Measurements from ENCODE around the gene AP1G2. TPM values are rescaled to one million over a fixed set of nuclear protein-coding genes. Genes with fewer than 3 reads are reported as not detected.
A peak's percentile ranks its signal among the peaks of the same experiment; 100 is the strongest.

The AP1G2 gene
- total and polyA plus RNA-seq, 2 of the 13 experiments (the other 11 are each of a cell fraction or from before 2014, with no cell fraction given): 96.9 to 611 TPM

DNA sequence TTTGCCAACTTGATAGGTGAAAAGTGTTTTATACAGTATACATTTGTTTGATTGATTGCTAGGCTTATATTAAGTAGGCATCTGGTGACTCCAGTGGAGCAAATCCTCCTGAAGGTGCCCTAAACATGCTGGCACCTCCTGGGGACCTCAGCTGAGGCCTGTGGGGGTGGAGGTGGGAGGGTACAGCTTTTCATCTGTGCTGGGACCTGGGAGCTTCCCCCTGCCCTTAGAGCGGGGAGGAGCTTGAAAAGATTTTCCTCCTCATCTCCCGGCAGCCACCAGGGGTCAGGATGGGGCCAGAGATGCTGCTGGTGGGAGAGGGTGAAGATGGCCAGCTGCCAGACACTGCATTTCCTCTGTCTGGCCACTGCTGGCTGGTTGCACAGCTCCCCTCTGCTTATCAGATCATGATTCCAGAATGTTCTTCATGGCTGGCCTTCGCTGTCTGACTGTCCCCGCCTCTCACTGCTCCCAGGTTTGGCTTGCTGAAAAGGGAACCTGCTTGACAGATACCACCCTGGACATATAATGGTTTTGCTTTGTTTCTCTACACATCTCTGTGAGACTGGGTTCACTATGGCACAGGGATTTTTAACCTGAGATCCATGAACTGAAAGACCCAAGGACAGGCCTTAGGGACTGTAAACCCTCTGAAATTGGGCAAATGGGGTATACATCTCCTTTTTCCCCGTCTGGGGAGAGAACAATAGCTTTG is 21.4 kb upstream of the AP1G2 start (continued):
- TF ChIP-seq, protein P1, sequence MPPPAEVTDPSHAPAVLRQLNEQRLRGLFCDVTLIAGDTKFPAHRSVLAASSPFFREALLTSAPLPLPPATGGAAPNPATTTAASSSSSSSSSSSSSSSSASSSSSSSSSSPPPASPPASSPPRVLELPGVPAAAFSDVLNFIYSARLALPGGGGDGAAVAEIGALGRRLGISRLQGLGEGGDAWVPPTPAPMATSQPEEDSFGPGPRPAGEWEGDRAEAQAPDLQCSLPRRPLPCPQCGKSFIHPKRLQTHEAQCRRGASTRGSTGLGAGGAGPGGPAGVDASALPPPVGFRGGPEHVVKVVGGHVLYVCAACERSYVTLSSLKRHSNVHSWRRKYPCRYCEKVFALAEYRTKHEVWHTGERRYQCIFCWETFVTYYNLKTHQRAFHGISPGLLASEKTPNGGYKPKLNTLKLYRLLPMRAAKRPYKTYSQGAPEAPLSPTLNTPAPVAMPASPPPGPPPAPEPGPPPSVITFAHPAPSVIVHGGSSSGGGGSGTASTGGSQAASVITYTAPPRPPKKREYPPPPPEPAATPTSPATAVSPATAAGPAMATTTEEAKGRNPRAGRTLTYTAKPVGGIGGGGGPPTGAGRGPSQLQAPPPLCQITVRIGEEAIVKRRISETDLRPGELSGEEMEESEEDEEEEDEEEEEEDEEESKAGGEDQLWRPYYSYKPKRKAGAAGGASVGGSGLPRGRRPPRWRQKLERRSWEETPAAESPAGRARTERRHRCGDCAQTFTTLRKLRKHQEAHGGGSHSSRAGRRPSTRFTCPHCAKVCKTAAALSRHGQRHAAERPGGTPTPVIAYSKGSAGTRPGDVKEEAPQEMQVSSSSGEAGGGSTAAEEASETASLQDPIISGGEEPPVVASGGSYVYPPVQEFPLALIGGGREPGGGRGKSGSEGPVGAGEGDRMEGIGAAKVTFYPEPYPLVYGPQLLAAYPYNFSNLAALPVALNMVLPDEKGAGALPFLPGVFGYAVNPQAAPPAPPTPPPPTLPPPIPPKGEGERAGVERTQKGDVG (CRISPR knock-in tag; IDR thresholded peaks at IDR 0.05; ENCODE audit: borderline replicate concordance): peak; percentile 94; the same call in 1 of the 2 replicates
- peak; percentile 96 for TF ChIP-seq JARID2 (CRISPR knock-in tag; IDR thresholded peaks at IDR 0.05; ENCODE audit: insufficient replicate concordance)
- TF ChIP-seq, protein P2, sequence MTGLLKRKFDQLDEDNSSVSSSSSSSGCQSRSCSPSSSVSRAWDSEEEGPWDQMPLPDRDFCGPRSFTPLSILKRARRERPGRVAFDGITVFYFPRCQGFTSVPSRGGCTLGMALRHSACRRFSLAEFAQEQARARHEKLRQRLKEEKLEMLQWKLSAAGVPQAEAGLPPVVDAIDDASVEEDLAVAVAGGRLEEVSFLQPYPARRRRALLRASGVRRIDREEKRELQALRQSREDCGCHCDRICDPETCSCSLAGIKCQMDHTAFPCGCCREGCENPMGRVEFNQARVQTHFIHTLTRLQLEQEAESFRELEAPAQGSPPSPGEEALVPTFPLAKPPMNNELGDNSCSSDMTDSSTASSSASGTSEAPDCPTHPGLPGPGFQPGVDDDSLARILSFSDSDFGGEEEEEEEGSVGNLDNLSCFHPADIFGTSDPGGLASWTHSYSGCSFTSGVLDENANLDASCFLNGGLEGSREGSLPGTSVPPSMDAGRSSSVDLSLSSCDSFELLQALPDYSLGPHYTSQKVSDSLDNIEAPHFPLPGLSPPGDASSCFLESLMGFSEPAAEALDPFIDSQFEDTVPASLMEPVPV (CRISPR knock-in tag; IDR thresholded peaks at IDR 0.05): peak; percentile 87; the same call in 1 of the 2 replicates
- peak; percentile 80; the same call in 1 of the 2 replicates for TF ChIP-seq ZNF790 (CRISPR knock-in tag; IDR thresholded peaks at IDR 0.05; ENCODE audit: borderline replicate concordance)
- TF ChIP-seq JUNB (CRISPR knock-in tag; IDR thresholded peaks at IDR 0.05; ENCODE audit: borderline replicate concordance): no peak
- peak; percentile 25; the same call in 1 of the 2 replicates for TF ChIP-seq MAFF (IDR thresholded peaks at IDR 0.05; ENCODE audit: low read depth, low read length)
- TF ChIP-seq, protein P3, sequence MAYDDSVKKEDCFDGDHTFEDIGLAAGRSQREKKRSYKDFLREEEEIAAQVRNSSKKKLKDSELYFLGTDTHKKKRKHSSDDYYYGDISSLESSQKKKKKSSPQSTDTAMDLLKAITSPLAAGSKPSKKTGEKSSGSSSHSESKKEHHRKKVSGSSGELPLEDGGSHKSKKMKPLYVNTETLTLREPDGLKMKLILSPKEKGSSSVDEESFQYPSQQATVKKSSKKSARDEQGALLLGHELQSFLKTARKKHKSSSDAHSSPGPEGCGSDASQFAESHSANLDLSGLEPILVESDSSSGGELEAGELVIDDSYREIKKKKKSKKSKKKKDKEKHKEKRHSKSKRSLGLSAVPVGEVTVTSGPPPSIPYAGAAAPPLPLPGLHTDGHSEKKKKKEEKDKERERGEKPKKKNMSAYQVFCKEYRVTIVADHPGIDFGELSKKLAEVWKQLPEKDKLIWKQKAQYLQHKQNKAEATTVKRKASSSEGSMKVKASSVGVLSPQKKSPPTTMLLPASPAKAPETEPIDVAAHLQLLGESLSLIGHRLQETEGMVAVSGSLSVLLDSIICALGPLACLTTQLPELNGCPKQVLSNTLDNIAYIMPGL (CRISPR knock-in tag; IDR thresholded peaks at IDR 0.05; ENCODE audit: borderline replicate concordance in 1 of 2, low read depth in 1 of 2): peak; percentile 98 to 100
- TF ChIP-seq RFXAP (CRISPR knock-in tag; IDR thresholded peaks at IDR 0.05; ENCODE audit: borderline replicate concordance): peak; percentile 85; the same call in 1 of the 2 replicates
- no peak for TF ChIP-seq U2AF2 (IDR thresholded peaks at IDR 0.05; ENCODE audit: low read depth, low read length)
- TF ChIP-seq GPN1 (CRISPR knock-in tag; IDR thresholded peaks at IDR 0.05; ENCODE audit: borderline replicate concordance): no peak
- TF ChIP-seq ZNF775 (CRISPR knock-in tag; IDR thresholded peaks at IDR 0.05; ENCODE audit: borderline replicate concordance): peak; percentile 53; the same call in 1 of the 2 replicates
- TF ChIP-seq, protein P4, sequence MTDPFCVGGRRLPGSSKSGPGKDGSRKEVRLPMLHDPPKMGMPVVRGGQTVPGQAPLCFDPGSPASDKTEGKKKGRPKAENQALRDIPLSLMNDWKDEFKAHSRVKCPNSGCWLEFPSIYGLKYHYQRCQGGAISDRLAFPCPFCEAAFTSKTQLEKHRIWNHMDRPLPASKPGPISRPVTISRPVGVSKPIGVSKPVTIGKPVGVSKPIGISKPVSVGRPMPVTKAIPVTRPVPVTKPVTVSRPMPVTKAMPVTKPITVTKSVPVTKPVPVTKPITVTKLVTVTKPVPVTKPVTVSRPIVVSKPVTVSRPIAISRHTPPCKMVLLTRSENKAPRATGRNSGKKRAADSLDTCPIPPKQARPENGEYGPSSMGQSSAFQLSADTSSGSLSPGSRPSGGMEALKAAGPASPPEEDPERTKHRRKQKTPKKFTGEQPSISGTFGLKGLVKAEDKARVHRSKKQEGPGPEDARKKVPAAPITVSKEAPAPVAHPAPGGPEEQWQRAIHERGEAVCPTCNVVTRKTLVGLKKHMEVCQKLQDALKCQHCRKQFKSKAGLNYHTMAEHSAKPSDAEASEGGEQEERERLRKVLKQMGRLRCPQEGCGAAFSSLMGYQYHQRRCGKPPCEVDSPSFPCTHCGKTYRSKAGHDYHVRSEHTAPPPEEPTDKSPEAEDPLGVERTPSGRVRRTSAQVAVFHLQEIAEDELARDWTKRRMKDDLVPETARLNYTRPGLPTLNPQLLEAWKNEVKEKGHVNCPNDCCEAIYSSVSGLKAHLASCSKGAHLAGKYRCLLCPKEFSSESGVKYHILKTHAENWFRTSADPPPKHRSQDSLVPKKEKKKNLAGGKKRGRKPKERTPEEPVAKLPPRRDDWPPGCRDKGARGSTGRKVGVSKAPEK (CRISPR knock-in tag; IDR thresholded peaks at IDR 0.05; ENCODE audit: borderline replicate concordance): peak; percentile 80; the same call in 1 of the 2 replicates
- peak; percentile 98 for TF ChIP-seq ZNF772 (CRISPR knock-in tag; IDR thresholded peaks at IDR 0.05)
- TF ChIP-seq NFRKB (IDR thresholded peaks at IDR 0.05): no peak
- TF ChIP-seq, protein P5, sequence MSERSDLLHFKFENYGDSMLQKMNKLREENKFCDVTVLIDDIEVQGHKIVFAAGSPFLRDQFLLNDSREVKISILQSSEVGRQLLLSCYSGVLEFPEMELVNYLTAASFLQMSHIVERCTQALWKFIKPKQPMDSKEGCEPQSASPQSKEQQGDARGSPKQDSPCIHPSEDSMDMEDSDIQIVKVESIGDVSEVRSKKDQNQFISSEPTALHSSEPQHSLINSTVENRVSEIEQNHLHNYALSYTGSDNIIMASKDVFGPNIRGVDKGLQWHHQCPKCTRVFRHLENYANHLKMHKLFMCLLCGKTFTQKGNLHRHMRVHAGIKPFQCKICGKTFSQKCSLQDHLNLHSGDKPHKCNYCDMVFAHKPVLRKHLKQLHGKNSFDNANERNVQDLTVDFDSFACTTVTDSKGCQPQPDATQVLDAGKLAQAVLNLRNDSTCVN (CRISPR knock-in tag; IDR thresholded peaks at IDR 0.05; ENCODE audit: borderline replicate concordance): peak; percentile 87; the same call in 1 of the 2 replicates
- 0 out of 2 replicates have a peak, but pooled peaks have one; percentile 73 for TF ChIP-seq ZNF224 (CRISPR knock-in tag; IDR thresholded peaks at IDR 0.05)
